Karpas-422 (cell line): ENCODE measurements around the gene HAVCR1. TPM values are rescaled to one million over a fixed set of nuclear protein-coding genes. Genes with fewer than 3 reads are reported as not detected.
"Not testable (repeated sequence)": the region's sequence is repeated elsewhere in the genome, so short reads cannot be mapped to it uniquely, and the experiment has no call there.

ENCODE experiments used
- DNase-seq: peaks from one replicate; pipeline ENCODE4 v3.0.0-alpha.2; 2015
- H2AFZ ChIP-seq: fragments of 200-600 bp; sonication (generic); 2 replicates; pipeline ENCODE4 v1.6.1; 2014; ENCODE audit warnings: antibody characterized with exemption, low read length, mixed read lengths
- H3K27ac ChIP-seq: fragments of 200-600 bp; sonication (generic); 2 replicates; pipeline ENCODE4 v1.5.1; 2014; ENCODE audit warnings: mild to moderate bottlenecking, low read length, moderate library complexity
- H3K27me3 ChIP-seq: fragments of 200-600 bp; sonication (generic); 2 replicates; pipeline ENCODE4 v1.6.1; 2014; ENCODE audit warnings: low read length, mixed read lengths
- H3K36me3 ChIP-seq: fragments of 200-600 bp; sonication (generic); 2 replicates; pipeline ENCODE4 v1.6.1; 2014; ENCODE audit warnings: low read length, mixed read lengths; ENCODE audit not compliant: insufficient read depth
- H3K4me1 ChIP-seq: fragments of 200-600 bp; sonication (generic); 2 replicates; pipeline ENCODE4 v1.6.1; 2014; ENCODE audit warnings: mild to moderate bottlenecking, low read length, mixed read lengths
- H3K4me2 ChIP-seq: fragments of 200-600 bp; sonication (generic); 2 replicates; pipeline ENCODE4 v1.6.1; 2014; ENCODE audit warnings: low read length, low read depth, mild to moderate bottlenecking; ENCODE audit not compliant: poor library complexity, severe bottlenecking
- H3K4me3 ChIP-seq: fragments of 200-600 bp; sonication (generic); 2 replicates; pipeline ENCODE4 v1.5.1; 2014; ENCODE audit warnings: mild to moderate bottlenecking, antibody characterized with exemption, low read length, mixed read lengths
- H3K79me2 ChIP-seq: fragments of 200-600 bp; sonication (generic); 2 replicates; pipeline ENCODE4 v1.6.1; 2014; ENCODE audit warnings: mild to moderate bottlenecking, low read length, mixed read lengths
- H3K9ac ChIP-seq: fragments of 200-600 bp; sonication (generic); 2 replicates; pipeline ENCODE4 v1.6.0; 2014; ENCODE audit warnings: low read length
- H3K9me2 ChIP-seq: fragments of 200-600 bp; sonication (generic), shearing (Covaris generic); replicated peaks from 2 replicates; pipeline ENCODE4 v1.6.0; 2014; ENCODE audit warnings: mild to moderate bottlenecking, low read length, moderate library complexity; ENCODE audit not compliant: insufficient read depth
- H3K9me3 ChIP-seq: fragments of 300-700, 200-600 bp; sonication (generic); 2 replicates; pipeline ENCODE4 v1.6.1; 2014; ENCODE audit warnings: low read length, mixed read lengths
- H4K20me1 ChIP-seq: fragments of 200-600 bp; sonication (generic); 2 replicates; pipeline ENCODE4 v1.6.1; 2014; ENCODE audit warnings: mild to moderate bottlenecking, antibody characterized with exemption, low read length, low read depth; ENCODE audit not compliant: insufficient read depth
- total RNA-seq: library from RNA; depleted of rRNA; stranded (reverse); fragments of >200 nt; shearing (Covaris generic); gene quantifications from 2 replicates; pipeline ENCODE4 v1.2.3, GENCODE V29; 2014; ENCODE audit warnings: low replicate concordance

The HAVCR1 gene
- total RNA-seq, 1 experiment from 2014 or later: not detected

DNA sequence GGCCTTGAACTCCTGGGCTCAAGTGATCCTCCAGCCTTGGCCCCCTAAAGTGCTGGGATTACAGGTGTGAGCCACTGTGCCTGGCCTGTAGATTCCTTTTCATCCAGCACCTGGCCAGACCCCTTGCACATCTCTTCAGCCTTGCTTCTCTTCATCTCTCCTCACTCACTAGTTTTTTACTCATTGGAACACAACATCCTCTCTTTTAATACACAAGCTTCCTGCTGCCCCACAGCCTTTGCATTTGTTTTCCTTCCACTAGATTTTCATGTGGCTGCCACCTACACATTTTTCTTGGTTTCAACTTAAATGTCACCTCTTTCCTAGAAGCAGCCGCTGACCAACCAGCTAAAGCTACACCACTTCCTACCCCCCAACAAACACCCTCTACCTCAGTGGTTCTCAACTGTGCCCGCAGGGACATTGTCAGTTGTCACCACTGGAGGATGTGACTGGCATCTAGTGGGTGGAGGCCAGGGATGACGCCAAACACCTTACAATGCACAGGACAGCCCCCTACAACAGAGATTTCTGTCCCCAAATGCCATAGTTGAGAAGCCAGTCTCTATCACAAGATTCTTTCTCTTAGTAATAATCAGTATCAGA, 33.7 kb downstream of the HAVCR1 start:
- Histone ChIP-seq H3K79me2 (no peaks in the 10 kb centered on the region), H4K20me1 (no peaks in the 10 kb centered on the region), H3K9ac (no peak overlapping the region), H3K4me2 (no peak overlapping the region), H3K4me3 (no peak overlapping the region), H3K9me2 (no peaks in the 10 kb centered on the region), H2AFZ (no peak overlapping the region), H3K27me3 (no peaks in the 10 kb centered on the region), H3K36me3 (no peaks in the 10 kb centered on the region), H3K9me3 (no peaks in the 10 kb centered on the region), H3K27ac (no peak overlapping the region), H3K4me1 (no peaks in the 10 kb centered on the region)
- DNase-seq: no peak

GRCh38 chr5:157024208-157024959, 34.5 kb downstream of the HAVCR1 start:
- Histone ChIP-seq H3K27ac (no peak overlapping the region), H3K36me3 (no peaks in the 10 kb centered on the region), H3K9me3 (no peaks in the 10 kb centered on the region), H3K79me2 (no peaks in the 10 kb centered on the region), H3K4me3 (no peak overlapping the region), H3K4me1 (no peaks in the 10 kb centered on the region), H3K4me2 (no peak overlapping the region), H4K20me1 (no peaks in the 10 kb centered on the region), H3K27me3 (no peaks in the 10 kb centered on the region), H2AFZ (no peak overlapping the region), H3K9me2 (no peaks in the 10 kb centered on the region), H3K9ac (no peak overlapping the region)
- no peak for DNase-seq

- no peak for DNase-seq
- Histone ChIP-seq H4K20me1 (no peaks in the 10 kb centered on the region), H3K4me2 (no peak overlapping the region), H3K27me3 (no peaks in the 10 kb centered on the region), H3K9ac (no peak overlapping the region), H2AFZ (no peak overlapping the region), H3K36me3 (no peaks in the 10 kb centered on the region), H3K9me2 (no peaks in the 10 kb centered on the region), H3K9me3 (no peaks in the 10 kb centered on the region), H3K79me2 (no peaks in the 10 kb centered on the region), H3K4me3 (no peak overlapping the region), H3K4me1 (no peaks in the 10 kb centered on the region), H3K27ac (no peak overlapping the region)
Measured at GRCh38 chr5:157022024-157022423, 36.9 kb downstream of the HAVCR1 start.

- H3K9me3 ChIP-seq: no peaks in the 10 kb centered on the region
- no peak overlapping the region for H3K9ac ChIP-seq
- no peak overlapping the region for H3K27ac ChIP-seq
- no peaks in the 10 kb centered on the region for H3K27me3 ChIP-seq
- no peaks in the 10 kb centered on the region for H4K20me1 ChIP-seq
- H3K4me1 ChIP-seq: no peaks in the 10 kb centered on the region
- no peak overlapping the region for H3K4me2 ChIP-seq
- no peaks in the 10 kb centered on the region for H3K9me2 ChIP-seq
- H3K4me3 ChIP-seq: no peak overlapping the region
- H2AFZ ChIP-seq: no peak overlapping the region
- no peaks in the 10 kb centered on the region for H3K79me2 ChIP-seq
- H3K36me3 ChIP-seq: no peaks in the 10 kb centered on the region
- DNase-seq: no peak
Measured at GRCh38 chr5:157020511-157021222, 38.2 kb downstream of the HAVCR1 start.

DNA sequence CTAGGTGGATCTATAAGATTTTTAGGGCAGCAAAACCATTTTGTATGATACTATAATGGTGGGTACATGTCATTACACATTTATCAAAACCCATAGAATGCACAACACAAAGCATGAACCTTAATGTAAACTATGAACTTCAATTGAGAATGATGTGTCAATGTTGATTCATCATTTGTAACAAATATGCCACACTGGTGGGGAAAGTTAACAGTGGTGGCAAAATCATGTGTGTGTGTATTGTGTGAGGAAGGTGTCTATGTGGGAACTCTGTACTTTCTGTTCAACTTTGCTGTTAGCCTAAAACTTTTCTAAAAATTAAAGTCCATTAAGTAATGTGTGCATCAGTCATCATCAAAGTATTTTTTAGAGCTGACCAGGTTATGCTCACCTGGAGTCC, 38.9 kb downstream of the HAVCR1 start:
- no peaks in the 10 kb centered on the region for H4K20me1 ChIP-seq
- H3K4me3 ChIP-seq: no peak overlapping the region
- no peaks in the 10 kb centered on the region for H3K9me2 ChIP-seq
- no peak overlapping the region for H3K4me2 ChIP-seq
- no peak overlapping the region for H3K27ac ChIP-seq
- H2AFZ ChIP-seq: no peak overlapping the region
- no peak overlapping the region for H3K9ac ChIP-seq
- no peaks in the 10 kb centered on the region for H3K27me3 ChIP-seq
- H3K79me2 ChIP-seq: no peaks in the 10 kb centered on the region
- no peaks in the 10 kb centered on the region for H3K4me1 ChIP-seq
- H3K9me3 ChIP-seq: no peaks in the 10 kb centered on the region
- no peak for DNase-seq
- H3K36me3 ChIP-seq: no peaks in the 10 kb centered on the region

- DNase-seq, H3K9me2 ChIP-seq, H3K4me3 ChIP-seq, H3K79me2 ChIP-seq, H3K9ac ChIP-seq, H3K9me3 ChIP-seq, H3K27me3 ChIP-seq, H3K36me3 ChIP-seq, H4K20me1 ChIP-seq, H3K4me1 ChIP-seq, H3K27ac ChIP-seq, H3K4me2 ChIP-seq, H2AFZ ChIP-seq: not testable (repeated sequence)
Measured at GRCh38 chr5:157014143-157014542, 44.8 kb downstream of the HAVCR1 start.

- Histone ChIP-seq H3K9me3 (no peaks in the 10 kb centered on the region), H3K4me1 (no peaks in the 10 kb centered on the region), H2AFZ (no peak overlapping the region), H3K4me3 (no peak overlapping the region), H4K20me1 (no peaks in the 10 kb centered on the region), H3K79me2 (no peaks in the 10 kb centered on the region), H3K4me2 (no peak overlapping the region), H3K27ac (no peak overlapping the region), H3K36me3 (no peaks in the 10 kb centered on the region), H3K27me3 (no peaks in the 10 kb centered on the region), H3K9me2 (no peaks in the 10 kb centered on the region; the same call in 1 of the 2 replicates), H3K9ac (no peak overlapping the region)
- DNase-seq: no peak
Measured at GRCh38 chr5:157006262-157006661, 52.7 kb downstream of the HAVCR1 start.

GRCh38 chr5:157004893-157005551, 53.9 kb downstream of the HAVCR1 start:
- no peak overlapping the region for H3K4me2 ChIP-seq
- no peaks in the 10 kb centered on the region for H3K9me3 ChIP-seq
- H3K27me3 ChIP-seq: no peaks in the 10 kb centered on the region
- no peak overlapping the region for H2AFZ ChIP-seq
- H3K36me3 ChIP-seq: no peaks in the 10 kb centered on the region
- H3K79me2 ChIP-seq: no peaks in the 10 kb centered on the region
- no peak overlapping the region for H3K4me3 ChIP-seq
- no peak overlapping the region for H3K27ac ChIP-seq
- H3K4me1 ChIP-seq: no peaks in the 10 kb centered on the region
- H3K9me2 ChIP-seq: no peaks in the 10 kb centered on the region; the same call in 1 of the 2 replicates
- no peak overlapping the region for H3K9ac ChIP-seq
- no peaks in the 10 kb centered on the region for H4K20me1 ChIP-seq
- DNase-seq: no peak
